NCI-H2196 (cell line): ENCODE results near the gene HK1.
"Not testable (repeated sequence)": the region's sequence is repeated elsewhere in the genome, so short reads cannot be mapped to it uniquely, and the experiment has no call there.

Experiments
- DNase-seq: peaks from one replicate; lab custom pipeline; 2025; ENCODE audit not compliant: unreplicated experiment; lab: John Stamatoyannopoulos, UW

Gene HK1

DNA sequence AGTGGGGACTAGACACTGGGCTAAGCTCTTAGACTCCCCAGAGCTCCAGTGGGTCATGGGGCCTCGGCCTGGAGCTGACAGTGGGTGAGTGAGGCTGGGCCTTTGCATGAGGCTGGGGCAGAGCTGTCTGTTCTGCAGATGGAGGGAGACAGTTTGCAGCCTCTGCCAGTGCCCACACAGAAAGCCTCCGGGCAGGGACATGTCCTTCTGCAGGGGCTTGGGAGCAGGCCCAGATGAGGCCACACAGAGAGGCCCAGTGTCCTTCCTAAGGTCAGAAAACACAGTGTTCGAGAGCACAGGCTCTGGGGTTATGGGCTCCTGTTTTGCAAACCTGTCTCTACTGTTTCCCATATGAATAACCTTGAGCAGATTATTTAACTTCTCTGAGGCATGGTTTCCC lies 25.1 kb upstream of the HK1 start:
- DNase-seq: no peak

DNA sequence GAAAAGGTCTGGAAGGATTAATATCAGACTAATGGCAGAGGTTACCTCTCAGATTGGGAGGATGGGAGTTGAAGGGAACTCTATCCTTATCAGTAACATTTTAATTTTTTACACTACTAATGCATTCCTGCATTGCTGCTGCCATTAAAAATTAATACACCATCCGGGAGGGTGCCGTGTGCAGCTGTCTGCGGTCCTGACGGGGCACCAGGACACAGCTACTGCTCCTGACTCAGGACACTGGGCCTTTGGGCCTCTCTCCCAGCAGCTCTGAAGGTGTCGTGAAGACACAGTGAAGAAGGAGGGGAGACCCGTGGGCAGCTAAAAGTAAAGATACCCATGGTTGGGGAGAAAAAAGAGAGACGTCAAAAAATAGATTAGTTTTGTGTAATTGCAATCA lies 23.4 kb upstream of the HK1 start:
- no peak for DNase-seq

DNA sequence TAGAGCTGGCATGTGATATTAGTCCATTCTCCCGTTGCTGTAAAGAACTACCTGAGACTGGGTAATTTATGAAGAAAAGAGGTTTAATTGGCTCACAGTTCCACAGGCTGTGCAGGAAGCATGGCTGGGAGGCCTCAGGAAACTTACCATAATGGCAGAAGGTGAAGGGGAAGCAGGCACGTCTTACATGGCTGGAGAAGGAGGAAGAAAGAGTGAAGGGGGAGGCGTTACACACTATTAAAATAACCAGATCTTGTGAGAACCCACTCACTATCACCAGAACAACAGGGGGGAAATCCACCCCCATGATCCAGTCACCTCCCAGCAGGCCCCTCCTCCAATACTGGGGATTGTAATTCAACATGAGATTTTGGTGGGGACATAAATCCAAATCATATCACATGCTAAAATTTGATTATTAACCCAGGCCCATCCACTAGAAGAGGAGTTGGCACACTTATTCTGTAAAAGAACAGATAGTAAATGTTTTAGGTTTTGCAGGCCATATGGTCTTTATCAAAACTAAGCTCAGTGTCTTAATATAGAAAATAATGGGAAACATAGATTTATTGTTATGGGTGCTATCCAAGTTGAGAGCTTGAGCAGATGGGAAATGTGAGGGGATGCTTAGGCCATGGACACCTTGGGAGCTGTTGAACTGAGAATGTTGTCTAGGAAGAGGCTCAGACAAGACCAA lies 18.6 kb upstream of the HK1 start:
- DNase-seq: no peak

DNA sequence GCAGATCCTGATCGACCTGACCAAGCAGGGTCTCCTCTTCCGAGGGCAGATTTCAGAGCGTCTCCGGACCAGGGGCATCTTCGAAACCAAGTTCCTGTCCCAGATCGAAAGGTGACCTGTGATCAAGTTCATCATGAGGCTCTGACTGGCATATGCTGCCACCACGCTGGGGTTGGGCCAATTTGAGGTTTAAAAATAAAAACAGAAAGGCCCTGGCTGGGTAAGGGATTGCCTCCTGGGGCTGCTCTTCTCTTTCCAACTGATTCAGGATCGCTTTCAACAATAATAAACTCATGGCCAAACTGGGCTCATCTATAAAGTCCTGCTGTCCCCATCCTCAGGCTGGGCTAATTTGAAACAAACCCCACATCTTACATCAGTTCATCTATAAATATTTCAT lies 17.1 kb upstream of the HK1 start:
- no peak for DNase-seq

DNA sequence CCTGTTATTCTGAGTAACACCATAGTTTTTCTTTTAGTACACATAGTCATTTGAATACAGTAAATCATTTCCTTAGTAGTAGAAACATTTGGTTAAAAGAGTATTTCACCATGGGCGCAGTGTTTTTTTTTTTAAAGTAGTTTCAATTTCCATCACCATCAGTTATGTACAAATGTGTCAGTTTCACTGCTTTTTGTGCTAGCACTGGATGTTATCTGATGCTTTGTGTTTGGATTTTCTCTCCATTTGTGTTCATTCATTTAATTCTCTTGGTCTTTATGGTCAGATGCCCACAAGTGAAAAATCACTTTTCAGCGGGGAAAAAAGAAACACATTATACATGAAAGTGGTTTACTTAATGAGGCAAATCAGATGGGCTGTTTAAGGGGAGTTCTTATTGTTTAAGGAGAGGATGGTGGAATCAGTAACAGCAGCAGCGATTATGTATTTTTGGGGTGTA lies 16.0 kb upstream of the HK1 start:
- no peak for DNase-seq

DNA sequence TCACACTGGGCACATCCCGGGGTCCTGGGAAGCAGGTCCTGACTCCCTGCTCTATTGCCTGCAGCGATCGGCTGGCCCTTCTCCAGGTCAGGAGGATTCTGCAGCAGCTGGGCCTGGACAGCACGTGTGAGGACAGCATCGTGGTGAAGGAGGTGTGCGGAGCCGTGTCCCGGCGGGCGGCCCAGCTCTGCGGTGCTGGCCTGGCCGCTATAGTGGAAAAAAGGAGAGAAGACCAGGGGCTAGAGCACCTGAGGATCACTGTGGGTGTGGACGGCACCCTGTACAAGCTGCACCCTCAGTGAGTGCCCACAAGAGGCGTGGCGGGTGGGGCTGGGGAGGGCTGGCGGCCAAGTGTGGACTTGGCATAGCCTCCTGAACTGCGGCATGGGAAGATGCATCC lies 12.8 kb upstream of the HK1 start:
- DNase-seq: no peak

DNA sequence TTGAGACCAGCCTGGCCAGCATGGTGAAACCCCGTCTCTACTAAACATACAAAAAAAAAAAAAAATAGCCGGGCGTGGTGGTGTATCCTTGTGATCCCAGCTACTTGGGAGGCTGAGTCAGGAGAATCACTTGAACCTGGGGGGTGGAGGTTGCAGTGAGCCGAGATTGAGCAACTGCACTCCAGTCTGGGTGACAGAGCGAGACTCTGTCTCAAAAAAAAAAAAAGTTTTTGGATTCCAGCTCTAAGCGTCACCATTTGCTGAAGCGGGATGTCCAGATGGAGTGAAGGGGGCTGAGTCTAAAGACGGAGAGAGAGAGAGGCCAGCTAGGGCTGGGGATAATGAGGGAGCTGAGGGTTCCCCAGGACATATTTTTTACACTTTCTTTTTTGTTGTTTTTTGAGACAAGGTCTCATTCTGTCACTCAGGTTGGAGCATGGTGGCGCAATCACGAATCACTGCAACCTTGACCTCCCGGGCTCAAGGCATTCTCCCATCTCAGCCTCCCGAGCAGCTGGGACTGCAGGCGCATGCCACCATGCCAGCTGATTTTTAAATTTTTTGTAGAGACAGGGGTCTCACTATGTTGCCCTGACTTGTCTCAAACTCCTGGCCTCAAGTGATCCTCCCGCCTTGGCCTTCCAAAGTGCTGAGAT lies 9.4 kb upstream of the HK1 start:
- DNase-seq: no peak

DNA sequence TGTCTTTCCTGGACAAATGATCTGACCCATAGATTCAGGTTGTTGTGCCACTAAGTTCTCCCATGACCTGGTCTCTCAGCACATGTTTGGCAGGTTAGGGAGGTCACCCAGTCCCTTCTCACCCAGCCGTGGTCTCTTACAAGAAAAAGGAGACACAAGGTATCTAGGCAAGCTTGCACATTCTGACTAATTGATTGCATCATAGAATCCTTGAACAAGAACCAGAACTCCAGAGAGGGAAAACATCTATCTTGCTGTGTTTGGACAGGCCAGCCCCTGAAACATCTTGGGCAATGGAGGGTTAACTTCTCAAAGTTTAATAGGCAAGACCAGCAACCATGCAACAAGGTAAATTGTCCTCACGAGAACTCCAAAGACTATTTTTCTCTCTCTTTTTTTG lies 8.5 kb upstream of the HK1 start:
- no peak for DNase-seq

DNA sequence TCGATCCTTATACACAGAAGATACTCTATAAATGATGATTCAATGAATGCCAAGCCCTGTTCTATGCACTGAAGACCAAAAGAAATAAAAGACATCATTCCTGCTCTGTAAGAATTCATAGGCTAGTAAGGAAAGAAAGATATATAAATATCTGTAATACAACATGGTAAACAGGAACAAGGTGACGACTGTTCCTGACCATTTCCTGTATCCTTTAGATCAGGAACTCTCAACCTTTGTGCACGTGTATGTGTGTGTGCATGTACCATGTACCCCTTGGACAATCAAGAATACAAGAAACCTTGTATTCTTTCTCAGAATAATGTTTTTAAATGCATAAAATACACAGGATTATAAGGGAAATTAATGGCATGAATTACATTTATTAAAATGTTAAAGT lies 7.3 kb upstream of the HK1 start:
- DNase-seq: no peak

DNA sequence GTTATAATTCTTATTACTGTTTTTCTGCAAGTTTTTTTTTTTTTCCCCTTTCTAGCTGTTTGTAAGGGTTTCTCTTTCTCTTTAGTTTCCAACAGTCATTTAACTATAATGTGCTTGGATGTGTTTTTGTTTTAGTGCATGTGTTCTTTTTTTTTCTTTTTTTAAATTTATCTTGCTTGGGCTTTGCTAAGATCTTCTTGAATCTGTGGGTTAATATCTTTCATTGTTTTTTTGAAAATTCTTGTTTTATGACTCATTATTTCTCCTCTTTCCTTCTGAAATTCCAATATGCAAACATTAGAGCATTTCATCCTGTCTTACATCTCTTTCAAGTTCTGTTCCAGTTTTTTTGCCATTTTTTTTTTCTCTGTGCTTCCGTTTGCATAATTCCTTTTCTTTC lies 5.7 kb upstream of the HK1 start:
- DNase-seq: no peak

DNA sequence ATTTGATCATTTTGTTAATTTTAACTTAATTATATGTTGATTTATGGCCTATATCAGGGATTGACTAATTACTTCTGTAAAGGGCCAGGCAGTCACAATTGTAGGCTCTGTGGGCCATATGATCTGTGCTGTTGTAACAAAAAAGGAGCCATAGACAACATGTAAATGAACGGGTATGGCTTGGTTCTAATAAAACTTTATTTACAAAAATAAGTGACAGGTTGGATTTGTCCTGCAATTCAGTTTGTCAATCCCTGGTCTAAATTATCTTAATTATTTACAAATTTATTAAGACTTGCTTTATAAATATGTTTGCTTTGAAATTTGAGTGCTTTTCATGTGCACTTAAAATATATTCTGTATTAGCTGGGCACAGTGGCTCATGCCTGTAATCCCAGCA lies 2.9 kb upstream of the HK1 start:
- no peak for DNase-seq

DNA sequence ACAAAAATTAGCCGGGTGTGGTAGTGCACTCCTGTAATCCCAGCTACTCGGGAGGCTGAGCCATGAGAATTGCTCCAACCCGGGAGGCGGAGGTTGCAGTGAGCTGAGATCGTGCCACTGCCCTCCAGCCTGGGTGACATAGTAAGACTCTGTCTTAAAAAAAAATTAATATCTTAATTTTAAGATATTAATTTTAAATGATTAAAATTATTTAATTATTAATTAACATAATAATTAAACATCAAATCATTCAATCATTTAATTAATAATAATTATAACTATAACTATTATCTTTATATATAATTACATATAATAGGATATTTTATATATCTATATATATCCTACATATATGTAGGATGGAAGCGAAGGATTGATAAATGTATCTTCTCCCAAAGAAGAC lies 1.8 kb upstream of the HK1 start:
- DNase-seq: no peak

DNA sequence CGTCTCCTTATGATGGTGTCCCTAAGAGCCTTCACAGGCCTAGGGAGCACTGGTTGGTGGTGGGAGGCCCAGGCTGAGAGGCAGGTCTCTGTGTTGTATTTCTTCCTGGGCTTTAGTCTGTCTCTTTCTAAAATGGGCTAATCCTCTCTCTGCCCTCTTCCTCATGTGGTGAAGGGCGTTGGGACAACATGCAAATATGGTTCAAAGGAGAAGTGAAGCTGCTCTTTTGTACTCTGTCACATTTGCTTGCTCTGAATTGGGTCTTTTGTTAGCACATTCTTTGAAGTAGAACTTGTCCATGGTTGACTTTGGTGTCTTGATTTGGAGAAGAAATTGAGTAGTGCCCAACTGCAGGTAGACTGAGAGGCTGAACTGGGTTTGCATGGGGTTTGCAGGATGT lies 814 bp downstream of the HK1 start:
- DNase-seq: no peak

DNA sequence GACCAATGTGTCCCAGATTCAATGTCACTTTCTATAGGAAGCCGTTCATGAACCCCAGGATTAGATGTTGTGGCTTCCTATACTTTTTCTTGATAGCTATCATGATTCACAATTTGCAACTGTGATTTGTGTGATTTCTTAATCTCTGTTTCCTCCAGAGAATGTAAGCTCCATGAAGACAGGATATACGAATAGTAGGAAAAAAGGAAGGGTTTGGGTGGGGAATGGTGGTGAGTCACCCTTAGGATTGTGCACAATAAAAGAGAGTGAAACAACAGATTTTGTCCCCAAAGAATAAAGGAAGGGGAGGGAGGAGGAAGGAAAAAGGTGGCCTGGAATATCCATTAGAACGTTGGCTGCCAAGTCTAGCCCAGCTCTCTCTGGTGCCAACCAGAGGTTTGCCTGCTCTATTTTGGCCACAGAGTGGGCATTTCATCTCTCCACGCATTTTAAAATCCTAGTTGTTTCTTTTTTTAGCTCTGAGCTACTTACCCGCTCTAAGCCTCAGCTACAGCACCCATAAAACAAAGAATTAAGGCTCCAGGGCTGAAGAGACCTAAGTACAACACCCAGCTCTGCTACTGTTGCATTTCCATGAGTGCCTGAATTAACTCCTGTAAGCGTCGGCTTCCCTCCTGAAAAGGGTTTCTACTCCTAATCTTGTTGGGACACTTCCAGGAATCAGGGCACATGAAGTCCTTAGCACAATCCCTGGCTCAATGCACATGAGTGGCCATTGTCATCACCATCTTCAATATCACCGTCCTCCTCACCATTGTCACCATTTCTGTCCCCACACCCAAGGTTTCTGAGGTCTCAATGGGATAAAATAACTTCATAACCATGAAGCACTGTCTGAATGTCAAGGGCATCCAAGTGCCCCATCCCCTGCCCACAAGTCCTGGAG lies 3.5 kb downstream of the HK1 start:
- DNase-seq: no peak

DNA sequence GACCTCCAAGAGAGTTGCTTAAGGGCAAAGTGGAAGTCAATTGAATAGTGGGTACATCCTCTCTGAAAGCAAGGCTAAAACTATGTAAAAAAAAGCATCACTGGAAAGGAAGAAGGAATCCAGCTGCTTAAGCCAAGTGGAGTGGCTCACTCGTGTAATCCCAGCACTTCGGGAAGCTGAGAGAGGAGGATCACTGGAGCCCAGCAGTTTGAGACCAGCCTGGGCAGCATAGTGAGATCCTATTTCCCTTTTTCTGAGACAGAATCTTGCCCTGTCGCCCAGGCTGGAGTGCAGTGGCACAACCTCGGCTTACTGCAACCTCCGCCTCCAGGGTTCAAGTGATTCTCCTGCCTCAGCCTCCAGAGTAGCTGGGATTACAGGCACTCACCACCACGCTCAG lies 6.1 kb downstream of the HK1 start:
- DNase-seq: not testable (repeated sequence)

DNA sequence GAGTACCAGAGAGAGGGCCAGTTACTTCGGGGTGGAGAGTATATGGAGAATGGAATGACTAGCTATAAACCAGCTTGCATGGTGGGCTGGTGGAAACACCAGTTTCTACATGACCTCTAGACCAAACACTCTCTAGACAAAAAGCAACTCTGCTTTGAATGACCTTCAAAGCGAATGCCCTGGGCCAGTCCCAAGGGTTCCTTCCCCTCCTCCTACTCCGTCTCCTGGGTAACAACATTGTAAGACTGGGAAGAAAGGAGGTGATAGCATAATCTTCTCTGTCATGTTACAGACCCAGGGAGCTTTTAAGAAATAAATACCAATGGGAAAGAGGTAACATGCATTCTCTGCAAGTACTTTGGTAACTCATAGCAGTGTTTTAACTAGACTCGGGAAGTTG lies 7.4 kb downstream of the HK1 start:
- no peak for DNase-seq

DNA sequence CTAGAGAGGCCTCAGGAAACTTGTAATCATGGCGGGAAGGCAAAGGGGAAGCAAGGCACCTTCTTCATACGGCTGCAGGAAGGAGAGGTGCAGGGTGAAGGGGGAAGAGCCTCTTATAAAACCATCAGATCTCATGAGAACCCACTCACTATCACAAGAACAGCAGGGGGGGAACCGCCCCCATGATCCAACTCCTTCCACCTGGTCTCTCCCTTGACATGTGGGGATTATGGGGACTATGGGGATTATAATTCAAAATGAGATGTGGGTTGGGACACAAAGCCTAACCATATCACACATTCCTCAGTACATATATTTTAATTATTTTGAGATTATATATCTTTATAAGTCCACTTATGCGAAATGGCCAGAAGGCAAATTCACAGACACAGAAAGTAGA lies 8.9 kb downstream of the HK1 start:
- no peak for DNase-seq

DNA sequence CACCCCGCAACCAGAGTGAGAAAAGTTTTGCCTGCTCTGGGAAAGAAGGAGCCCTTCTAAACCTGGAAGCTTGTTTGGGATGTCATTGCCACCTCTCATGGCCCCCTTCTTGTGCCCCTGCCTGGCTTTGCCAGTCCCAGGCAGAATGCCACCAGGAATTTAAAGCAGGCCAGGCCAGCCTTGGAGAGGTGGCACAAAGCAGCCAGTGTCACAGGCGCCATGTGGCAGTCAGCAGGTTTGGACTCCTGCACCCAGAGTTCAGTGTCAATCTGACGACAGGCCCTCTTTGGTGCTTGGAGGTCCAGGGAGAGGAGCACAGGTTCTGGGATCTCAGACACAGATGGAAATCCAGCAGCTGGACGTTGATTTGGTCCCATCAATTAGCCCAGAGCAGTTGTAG lies 12.7 kb downstream of the HK1 start:
- no peak for DNase-seq

DNA sequence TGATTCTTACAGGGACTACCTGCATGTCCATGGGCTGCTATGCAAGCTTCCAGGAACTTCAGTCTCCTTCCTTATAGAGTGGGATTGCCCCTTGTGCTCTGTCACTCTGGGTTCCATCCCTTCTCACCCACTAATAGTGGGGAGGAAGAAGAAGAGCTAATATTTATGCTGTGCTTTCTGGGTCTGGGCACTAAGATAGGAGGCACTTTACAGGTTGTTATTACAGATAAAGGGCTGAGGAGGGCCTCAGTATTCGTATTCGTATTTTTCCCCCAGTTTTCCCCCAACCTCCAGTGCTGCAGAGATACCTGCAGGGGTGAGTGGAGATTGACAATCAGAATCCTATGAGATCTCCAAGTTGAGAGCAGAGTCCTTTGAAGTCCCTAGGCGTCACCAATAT lies 14.2 kb downstream of the HK1 start:
- no peak for DNase-seq

DNA sequence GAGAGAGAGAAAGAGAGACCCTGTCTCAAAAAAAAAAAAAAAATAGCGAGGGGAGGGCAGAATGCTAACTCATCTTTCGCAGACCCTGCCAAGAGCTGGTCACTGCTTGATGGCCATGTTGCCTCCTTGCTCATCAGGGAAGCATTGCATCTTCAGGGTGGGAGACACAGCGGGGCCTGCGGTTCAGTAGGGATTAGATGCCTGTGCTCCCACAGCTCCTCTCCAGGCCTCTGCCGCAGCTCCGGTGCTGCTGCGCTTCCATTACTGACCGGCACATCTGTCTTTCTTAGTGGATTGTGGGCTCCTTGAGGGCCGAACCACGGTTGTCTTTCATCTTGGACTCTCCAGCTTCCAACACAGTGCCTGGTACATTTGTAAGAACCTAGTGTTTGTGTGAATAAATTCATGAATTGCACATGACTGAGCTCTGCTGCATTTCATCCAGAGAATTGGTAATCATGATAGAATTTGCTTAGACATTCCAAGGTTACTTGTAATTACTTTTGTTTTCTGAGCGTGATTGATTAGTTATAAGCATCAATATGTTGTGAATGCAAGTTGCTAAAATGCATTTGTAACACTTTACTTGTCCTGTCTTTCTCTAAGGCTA lies 16.8 kb downstream of the HK1 start:
- DNase-seq: no peak

DNA sequence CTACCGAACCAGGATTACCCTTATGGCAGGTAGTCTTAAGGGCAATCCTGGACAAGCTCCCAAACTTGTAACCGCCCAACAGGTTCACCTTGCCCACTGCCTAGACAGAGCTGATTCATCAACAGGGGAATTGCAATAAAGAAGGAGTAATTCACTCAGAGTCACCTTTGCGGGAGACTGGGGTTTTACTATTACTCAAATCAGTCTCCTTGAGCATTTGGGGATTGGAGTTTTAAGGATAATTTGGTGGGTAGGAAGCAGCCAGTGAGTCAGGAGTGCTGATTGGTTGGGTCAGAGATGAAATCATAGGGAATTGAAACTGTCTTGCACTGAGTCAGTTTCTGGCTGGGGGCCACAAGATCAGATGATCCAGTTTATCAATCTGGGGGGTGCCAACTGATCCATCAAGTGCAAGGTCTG lies 25.3 kb downstream of the HK1 start:
- no peak for DNase-seq

DNA sequence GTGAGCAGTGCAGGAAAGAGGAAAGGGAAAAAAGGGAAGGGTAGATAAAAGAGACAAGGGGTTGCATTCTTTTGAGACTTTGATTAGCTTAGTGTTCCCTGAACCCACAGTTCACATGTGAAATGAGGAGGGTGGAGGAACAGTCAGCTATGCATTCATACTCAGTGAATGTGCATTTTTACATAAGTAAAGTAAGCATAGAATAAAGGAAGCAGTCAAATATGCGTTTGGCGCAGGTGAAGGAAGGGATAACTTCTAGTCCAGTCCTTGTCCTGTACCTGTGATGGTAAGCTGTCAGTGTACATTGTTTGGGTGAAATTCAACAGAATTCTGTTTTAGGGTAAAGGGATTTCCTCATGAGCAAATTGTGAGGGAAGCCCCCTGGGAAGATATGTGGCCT lies 28.1 kb downstream of the HK1 start:
- no peak for DNase-seq
